GM04504 (cell line): ENCODE results near the gene B4GALT6.

Experiments used
- DNase-seq: peaks from one replicate; pipeline ENCODE4 v3.0.0-alpha.2; 2012; ENCODE audit warnings: low read depth

B4GALT6 gene

DNA sequence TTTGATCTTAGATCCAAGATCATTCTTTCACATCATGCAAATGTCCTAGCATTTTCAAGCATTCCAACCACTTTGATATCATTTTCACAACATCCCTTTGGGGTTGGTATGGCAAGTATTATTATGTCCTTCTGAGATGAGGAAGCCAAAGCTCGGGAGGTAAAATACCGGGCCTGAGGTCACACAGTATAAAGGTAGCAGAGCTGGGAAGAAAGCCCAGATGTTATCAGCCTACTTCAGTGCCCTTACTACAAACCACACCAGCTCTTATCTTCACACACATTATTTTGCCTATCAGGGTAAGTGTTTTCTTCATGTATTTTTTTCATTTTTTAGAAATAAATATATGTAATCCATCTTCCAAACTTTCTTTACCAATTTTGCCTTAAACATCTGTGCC, 4.2 kb upstream of the B4GALT6 start:
- DNase-seq, result no peak

DNA sequence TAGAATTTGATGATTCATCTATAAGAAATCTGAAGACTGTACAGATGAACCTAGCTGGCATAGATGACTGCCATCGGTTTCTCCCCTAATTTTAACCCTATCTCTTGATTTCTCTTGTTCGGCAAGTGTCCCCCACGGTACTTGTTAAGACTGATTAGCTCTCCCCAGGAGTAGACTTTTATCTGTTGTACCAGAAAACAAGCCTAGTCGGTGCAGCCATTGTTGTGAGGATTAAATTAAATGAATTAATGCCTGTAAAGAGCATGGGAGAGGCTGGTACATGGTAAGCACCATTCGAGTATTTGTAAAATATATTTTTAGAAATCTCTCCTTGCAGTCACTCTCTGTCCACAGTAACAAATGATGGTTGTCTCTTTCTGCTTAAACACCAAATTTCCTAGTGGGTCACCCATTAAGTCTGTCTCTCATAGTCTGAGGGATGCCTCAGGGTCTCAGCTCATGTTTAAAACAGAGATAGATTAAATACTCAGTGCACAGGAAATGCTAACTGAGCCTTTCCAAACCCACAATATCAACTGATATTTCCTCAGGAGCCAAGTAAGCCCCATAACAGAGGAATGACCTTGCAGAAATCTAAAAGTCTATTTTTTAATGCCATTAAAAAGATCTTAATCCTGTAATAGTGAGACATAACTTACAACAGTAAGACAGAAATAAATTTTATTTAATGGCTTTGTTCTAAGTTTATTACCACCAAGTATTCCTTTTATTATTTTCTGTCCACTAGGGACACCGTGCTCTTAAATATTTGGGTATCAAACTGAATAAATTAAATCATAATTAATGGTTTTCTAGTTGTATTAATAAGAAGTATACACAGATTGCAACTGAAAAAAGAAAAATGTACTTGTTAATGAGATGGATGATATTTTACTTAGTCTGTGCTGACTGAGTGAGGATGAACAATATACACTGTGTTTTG, 2.9 kb upstream of the B4GALT6 start:
- no peak for DNase-seq

DNA sequence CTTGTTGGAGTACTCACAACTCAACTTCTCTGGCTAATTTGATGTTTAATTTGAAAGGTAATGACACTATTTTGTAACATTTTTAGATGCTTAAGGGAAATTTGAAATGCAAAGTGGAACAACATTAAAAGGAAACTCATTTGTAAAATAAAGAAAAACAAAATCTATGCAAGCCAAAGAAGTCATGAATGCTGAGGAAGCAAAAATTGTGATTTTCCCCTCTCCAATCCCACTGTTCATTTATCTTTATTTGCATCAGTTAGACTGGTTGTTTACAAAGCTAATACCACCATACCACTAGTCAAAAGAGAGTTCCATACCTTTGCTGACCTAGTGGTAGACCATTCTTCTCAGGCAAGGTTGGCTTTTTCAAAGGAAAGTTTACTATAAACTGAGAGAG, 2.2 kb upstream of the B4GALT6 start:
- no peak for DNase-seq

DNA sequence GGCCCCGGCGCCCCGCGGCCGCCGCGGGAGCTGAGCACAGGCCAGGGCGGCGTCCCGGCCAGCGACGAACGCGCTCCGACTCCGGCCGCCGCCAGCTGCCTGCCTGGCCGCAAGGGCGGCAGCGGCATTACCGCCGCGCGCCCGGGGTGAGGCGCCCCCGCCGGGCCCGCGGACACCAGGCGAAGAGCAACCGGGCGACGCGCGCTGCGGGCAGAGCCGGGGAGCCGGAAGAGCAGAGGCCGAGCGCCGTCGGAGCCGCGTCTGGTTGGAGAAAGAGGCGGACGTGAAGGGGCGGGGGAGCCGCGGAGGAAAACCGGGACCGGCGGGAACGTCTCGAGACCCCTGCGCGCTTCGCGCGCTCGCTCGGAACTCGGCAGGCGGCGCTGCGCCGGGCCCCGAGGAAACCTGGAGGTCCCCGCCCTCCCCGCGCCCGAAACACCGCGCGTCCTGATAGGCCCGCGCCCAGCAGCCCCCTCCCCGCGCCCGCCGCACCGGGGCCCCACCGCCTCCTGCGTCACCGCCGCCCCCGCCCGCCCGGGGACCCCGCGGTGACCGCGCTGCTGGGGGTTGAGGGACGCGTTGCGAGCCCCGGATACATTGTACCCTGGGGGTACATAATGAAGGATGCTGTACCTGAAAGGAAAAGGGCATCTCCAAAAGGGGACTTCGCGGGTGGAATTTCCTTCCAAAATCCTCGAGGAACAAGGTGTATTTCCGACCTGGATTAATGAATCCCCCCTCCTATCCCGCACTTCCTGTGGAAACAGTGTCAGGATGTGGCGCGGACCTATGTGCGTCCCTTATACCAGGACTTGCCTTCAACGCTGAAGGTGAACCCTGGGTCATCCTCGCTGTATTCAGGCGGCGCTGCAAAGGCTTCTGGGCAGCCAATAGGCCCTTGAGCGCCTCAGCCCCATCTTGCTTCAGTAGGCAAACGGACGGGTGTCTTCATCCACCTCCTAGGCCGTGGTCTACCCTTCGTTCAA, 1.0 kb upstream of the B4GALT6 start:
- DNase-seq, result peak; percentile 24

DNA sequence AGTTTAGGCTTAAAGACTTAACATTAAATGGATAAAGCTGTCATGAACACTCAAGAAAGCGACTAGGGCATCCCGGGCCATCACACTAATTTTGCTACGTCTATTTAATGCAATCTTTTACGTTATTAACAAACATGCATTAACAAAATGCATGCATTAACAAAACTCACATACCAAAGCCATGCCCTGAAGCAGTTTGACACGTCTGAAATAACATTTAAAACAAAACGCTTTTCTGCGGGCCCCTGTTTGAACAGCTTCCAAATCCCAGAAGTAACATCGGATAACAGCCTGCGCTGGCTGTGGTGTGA, 458 bp downstream of the B4GALT6 start:
- DNase-seq, result no peak

DNA sequence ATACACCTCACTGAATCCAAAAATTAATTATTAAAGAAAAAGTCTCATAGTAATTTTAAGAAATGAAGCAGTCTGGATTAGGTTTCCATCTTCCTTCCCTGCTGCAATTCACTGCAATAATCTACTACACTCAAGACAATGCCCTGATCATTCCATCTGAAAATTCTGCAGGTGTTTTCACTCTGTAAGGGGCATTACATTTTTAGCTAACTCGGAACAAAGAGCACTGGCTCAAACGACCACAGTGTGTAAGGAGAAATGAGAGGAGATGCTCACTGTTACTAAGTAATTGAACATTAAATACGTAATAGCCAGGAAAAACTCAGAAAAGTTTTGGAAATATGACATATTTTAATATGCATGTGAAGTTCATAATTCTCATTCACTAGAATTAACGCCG, 1.3 kb downstream of the B4GALT6 start:
- DNase-seq, result no peak

DNA sequence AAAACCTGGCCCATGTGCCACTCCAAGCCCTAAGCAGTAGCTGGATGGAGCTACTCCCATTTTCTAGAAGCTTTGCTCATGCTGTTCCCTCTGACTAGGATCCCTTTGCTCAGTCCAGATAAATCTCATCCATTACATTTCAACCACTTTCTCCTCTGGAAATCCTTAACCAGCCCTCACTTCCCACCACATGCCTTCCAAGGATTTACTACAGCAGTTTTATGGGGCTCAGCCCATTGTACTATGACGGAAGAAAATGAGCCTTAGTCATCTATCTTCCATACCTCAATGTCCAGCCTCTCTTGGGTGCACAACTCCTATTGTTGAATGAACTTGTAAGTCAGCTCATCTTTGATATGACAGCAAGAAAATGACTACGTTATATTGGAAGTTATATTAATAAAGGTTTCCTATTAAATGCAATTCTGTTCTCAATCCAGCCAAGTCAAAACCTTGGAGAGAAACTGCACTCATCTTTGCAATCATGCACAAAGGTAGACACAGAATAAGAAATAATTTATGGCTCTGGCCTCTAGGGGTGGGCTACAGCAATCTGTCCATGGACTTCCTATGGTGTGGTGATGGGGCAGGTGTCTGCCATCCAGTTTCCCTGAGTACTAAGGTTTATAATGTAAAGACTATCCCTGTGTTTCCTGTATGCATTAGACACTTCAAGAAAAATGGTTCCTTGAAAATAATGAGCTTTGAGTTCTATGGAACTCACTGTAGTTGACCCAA, 3.4 kb downstream of the B4GALT6 start:
- DNase-seq, result no peak

DNA sequence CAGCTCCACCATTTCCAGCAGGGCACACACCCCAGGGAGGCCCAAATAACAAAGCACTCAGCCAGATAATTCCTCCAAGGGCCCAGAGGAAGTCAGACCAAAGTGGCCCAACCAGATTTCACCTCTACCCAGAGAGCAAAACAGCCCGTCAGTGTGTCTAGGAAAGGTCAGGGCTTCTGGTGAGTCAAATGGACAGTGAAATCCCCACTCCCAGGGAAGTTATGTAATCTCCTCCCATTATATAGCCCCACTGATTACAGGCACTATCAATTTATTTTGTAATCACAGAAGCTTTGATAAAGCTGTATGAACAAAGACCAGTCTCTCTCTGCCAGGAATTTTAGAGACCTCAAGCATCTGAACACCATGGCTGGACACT, 4.0 kb downstream of the B4GALT6 start:
- no peak for DNase-seq

DNA sequence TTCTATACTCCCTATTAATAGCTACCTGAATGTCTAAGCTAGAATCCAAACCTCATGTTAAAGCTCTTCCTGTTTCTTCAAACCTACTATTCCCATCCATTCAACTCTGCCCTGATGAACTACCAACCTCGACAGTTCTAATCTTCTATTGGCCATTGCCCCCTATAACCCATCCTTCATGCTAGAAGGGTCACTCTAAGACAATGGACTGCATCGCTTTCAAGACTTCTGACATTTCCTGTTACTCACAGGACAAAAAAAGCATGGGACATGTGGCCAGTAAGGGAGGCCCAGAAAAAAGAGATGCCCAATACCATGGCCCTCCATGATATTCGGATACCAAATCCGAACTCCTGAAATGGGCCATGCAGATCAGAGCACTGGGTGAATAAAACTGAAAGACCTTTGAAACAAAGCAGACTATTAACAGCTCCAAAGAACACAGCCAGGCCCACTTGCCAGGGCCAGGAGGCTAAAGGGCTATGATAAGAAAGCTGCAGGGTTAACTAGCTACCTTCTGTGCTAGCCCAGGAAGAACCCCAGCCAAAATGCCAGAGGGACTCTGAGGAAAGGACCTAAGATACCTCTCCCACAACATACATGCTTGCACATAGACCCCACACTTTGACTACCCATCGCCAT, 4.5 kb downstream of the B4GALT6 start:
- DNase-seq, result no peak

DNA sequence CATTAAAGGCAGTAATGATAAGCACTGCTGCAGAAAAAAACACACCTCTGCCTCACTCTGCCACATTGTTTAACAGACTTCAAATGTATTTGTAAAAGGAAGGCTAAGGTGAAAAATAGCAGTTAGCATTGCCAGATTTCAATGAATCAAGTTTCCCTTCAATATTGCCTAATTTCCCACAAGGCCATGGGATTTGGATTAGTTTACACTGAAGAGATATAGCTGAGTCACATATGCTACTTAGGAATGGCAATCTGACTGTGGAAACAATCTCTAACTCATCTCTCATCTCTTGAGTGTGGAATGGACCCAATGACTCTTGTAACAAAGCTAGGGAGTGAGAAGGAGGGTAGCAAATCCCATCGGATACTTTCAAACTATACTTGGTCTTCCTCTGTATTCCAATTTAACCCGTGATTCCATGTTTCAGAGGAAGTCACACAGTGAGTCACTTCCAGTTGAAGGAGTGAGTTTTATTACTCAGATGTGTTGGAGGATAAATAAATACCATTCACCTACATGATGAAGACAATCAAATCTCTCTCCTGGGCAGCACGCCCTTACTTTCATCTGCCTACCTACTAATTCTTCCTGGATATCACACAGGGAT, 5.1 kb downstream of the B4GALT6 start:
- no peak for DNase-seq

DNA sequence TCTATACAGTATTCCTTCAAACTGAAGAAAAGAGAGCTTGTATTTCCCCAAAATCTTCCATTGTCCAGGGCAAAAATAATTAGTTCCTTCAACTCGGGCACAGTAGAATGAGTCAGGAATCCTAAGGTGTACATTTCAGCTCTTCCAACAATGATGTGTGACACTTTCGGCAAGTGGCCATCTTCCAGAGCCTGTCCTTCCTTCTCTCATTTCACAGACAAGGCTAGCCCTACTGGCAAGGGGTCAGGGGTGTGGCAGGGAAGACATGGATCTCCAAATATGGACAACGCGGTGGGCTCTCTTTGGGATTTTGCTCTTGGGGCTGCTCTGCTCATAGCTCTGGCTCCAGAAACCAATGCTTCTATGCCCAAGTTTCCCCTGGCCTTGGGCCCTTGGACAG, 6.0 kb downstream of the B4GALT6 start:
- no peak for DNase-seq

DNA sequence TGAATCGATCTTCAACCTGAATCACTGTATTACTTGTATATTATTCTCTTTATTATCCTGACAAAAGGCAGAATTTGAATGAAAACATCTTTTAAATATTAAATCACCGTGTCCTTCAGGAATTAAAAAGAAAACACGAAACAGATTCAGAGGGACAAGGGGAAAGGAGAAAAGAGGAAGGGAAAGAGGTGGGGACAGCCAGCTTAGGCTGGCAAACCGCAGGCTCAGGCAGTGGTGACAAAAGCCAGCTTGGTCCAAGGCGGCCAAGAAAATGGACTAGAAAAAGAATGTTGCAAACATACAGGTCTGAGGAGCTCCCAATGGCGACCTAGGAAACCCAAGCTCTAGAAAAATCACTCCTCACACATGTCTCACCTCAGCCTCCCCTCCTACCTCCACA, 6.8 kb downstream of the B4GALT6 start:
- DNase-seq, result no peak

DNA sequence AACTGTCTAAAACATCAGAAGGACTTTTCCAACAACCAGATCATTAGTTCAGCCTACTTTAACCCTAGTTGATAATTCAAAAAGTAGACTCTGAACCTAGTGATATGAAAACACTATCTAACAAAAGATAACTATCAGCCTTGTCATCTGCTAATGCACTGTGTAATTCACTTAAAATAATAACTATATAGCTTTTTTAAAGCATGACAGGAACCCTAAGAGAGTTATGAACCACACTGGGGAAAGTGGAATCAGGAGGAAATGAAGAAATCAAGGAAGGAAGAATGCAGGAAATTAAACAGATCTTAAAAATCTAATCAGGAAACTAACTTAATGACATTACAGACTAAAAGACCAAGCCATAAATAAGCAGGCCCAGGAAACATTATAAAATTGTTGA, 9.0 kb downstream of the B4GALT6 start:
- DNase-seq, result no peak

DNA sequence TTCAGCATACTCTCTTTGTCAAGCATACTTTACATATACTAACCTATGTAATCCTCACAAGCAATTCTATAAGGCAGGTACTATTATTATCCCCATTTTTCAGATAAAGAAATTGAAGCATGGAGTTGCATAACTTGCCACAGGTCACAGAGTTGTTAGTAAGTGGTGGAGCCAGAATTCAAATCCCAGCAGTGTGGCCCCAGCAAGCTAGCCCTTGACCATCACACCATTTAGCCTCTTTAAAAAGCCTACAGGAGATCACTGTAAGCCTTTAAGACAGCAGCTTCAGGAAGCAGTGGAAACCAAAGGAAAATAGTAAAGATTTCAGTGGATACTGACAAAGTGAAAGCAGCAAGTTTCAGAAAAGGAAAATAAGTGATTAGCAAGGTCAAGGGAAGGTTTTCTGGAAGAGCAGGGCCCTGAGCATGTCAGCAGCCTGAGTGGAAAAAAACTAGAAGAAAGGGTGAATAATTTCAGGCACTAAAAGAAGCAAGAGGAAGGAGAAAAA, 11.7 kb downstream of the B4GALT6 start:
- DNase-seq, result no peak

DNA sequence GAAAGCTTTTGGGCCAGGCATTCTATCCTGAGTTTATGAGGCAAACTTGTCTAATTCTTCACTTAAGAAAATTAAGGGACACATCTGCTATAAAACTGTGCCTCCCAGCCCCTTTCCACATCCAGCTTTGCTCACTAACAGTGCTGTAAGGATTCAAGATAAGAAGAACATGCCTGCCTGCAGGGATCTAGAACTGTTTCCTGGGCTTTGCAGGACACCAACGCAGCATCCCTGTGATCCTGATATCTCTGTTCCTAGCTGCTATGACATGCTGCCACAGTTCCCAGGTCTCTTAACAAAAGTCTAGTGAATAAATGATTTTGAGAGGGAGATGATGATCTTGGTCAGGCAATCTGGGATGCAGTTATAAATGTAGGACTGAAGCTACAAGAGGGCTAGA, 12.4 kb downstream of the B4GALT6 start:
- DNase-seq, result no peak

DNA sequence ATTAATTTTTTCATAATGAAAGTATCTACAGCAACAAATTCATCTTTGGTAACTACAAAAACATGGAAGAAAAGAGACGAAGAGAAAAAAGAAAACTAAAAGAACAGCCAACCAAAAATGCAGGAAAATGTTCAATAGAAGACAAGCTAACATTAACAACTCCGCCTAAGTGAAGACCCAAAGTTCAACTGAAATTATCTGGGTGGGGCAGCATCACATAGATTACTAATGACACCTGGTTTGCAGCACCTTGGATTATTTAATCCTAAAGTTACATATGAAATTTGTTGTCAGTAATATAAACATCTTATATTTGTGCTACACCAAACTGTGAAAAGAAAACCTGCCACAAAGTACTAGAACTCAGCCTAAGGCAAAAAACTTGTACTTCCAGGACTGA, 14.8 kb downstream of the B4GALT6 start:
- DNase-seq, result no peak

DNA sequence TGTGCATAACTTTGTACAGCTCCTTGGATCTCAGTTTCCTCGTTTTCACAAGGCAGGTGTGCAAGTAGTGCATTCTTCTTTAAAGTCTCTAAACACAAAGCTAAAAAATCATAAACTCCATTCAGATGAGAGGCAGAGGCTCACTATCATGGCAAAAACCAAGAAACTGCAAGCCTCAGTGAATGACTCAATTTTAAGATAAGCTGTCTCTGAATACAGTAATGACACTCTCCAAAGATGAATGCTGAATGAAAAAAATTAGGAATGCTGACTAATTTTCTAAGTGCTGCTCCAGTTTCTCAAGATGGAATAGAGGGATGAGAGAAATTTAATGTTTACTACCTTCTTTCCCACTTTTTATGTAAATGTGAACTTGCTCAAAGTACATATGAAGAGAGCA, 17.2 kb downstream of the B4GALT6 start:
- no peak for DNase-seq

DNA sequence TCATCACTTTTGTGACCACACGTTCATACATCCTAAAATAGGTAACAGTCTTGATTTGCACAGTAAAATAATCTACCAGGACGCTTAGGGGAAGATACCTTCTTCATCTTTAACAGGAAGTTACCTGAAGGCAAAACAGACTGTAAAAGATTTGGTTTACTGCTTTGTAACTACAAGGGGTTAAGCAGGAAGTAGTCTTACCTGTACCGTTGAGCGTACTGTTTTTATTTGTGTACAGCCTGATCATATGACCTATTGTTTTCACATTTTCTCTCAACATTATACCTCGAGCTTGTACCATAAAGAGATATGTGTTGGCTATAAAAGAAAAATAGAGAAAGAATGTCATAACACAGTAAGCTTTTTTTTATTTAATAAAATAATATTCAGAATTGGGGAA, 18.3 kb downstream of the B4GALT6 start:
- no peak for DNase-seq

DNA sequence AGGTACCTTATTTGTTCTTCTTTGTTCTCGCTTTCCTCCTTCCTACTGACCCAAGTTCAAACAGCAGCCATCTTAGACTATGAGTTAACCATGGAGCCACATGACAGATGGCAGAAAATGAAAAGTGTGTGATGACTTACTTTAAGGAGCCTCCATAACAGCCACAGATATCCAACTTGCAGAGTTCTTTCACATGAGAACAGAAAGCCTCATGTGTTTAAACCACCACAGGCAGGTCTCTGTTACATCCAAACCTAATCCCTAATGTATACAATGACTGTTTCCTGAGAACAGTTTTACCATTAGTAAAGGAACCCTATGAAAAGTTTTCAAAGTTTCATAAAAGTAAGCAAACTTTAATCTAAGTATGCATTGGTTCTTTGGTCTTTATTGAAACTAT, 20.3 kb downstream of the B4GALT6 start:
- DNase-seq, result no peak

DNA sequence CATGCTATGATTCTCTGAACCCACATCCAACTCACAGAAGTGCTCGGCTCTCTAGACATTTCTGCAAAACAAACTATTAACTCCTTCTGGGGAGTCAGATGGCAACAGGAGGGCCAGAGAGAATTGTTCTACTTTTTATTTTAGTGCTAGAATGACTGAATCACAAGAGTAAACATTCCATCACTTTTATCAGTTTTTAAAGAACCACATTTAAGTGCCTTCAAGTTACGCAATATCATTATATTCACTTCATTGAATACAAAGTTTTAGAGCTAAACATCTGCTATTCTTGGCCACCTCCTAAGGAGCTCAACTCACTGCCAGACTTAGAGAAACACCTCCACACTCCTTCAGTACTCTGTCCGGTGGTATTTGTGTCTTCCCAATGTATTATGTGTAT, 22.4 kb downstream of the B4GALT6 start:
- no peak for DNase-seq

DNA sequence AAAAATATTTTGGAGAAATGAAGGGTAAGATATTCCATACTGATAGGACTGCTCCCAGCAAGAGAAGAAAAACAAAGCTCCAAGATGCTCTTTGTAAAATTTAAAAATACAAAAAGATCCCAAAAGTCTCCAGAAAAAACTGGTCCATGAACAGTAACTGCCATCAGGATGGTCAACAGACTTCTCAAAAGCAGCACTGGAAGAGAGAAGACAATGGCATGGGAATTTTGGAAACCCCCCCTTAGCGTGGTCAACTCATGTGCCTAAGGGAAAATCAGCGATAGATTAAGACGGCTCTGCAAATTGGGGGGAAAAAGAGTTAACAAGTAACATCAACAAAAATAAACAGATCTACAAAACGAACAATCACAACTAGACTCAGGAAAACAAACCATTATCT, 23.6 kb downstream of the B4GALT6 start:
- DNase-seq, result no peak
